Fibroblast of lung (primary cell): ENCODE data around the gene AHR. TPM values are rescaled to one million over a fixed set of nuclear protein-coding genes. Genes with fewer than 3 reads are reported as not detected.

ENCODE experiments used
- DNase-seq, 2 donors: peaks; one replicate each; pipeline versions ENCODE4 v3.0.0 to v3.0.0-alpha.2; 2010; ENCODE audit warnings: low read depth in 2 of 2
- H2AFZ ChIP-seq: 2 replicates; pipeline ENCODE4 v1.5.1; 2012; ENCODE audit warnings: low read length, control low read depth, inconsistent platforms
- H3K27ac ChIP-seq: 2 replicates; pipeline ENCODE4 v1.5.1; 2011; ENCODE audit warnings: low read length, control low read depth; ENCODE audit not compliant: insufficient read depth
- H3K27me3 ChIP-seq: 2 replicates; pipeline ENCODE4 v1.5.1; 2011; ENCODE audit warnings: mild to moderate bottlenecking, low read length; ENCODE audit not compliant: control insufficient read depth, insufficient read depth
- H3K36me3 ChIP-seq: 2 replicates; pipeline ENCODE4 v1.5.1; 2011; ENCODE audit warnings: low read length; ENCODE audit not compliant: control insufficient read depth, insufficient read depth
- H3K4me1 ChIP-seq: 2 replicates; pipeline ENCODE4 v1.5.1; 2011; ENCODE audit warnings: low read length; ENCODE audit not compliant: control insufficient read depth, insufficient read depth; ENCODE audit errors: extremely low read depth
- H3K4me2 ChIP-seq: 2 replicates; pipeline ENCODE4 v1.5.1; 2011; ENCODE audit warnings: low read length, control low read depth; ENCODE audit not compliant: insufficient read depth; ENCODE audit errors: extremely low read depth
- H3K4me3 ChIP-seq, 4 experiments: fragments of 200-600 bp in 1 of 4; sonication (generic) in 1 of 4; replicated peaks in 1 of 4; 2 replicates each; pipeline ENCODE4 v1.5.1; 2011 to 2016; ENCODE audit warnings: low read length in 4 of 4, low read depth in 3 of 4, mild to moderate bottlenecking in 3 of 4, control low read depth in 2 of 4, inconsistent platforms in 1 of 4, mixed read lengths in 1 of 4; ENCODE audit not compliant: insufficient read depth in 1 of 4; ENCODE audit errors: control extremely low read depth in 1 of 4
- H3K79me2 ChIP-seq: 2 replicates; pipeline ENCODE4 v1.5.1; 2012; ENCODE audit warnings: mild to moderate bottlenecking, low read length, inconsistent platforms; ENCODE audit not compliant: control insufficient read depth, insufficient read depth
- H3K9ac ChIP-seq: 2 replicates; pipeline ENCODE4 v1.5.1; 2011; ENCODE audit warnings: mild to moderate bottlenecking, low read length, control low read depth; ENCODE audit not compliant: insufficient read depth
- H3K9me3 ChIP-seq: 2 replicates; pipeline ENCODE4 v1.5.1; 2012; ENCODE audit warnings: low read depth, low read length; ENCODE audit not compliant: control insufficient read depth, insufficient read depth
- H4K20me1 ChIP-seq: 2 replicates; pipeline ENCODE4 v1.5.1; 2011; ENCODE audit warnings: low read length; ENCODE audit not compliant: control insufficient read depth, insufficient read depth; ENCODE audit errors: extremely low read depth
- CTCF ChIP-seq, 2 donors: IDR thresholded peaks in 1 of 2; conservative IDR thresholded peaks in 1 of 2; 1 replicate in 1 of 2; 2 replicates in 1 of 2; pipeline ENCODE4 v1.5.1; 2011 to 2012; ENCODE audit warnings: low read length in 2 of 2, control low read depth in 1 of 2, inconsistent platforms in 1 of 2, low read depth in 1 of 2, mild to moderate bottlenecking in 1 of 2
- EZH2 ChIP-seq: IDR thresholded peaks from 2 replicates; pipeline ENCODE4 v1.5.1; 2012; ENCODE audit warnings: low read length, control low read depth, mild to moderate bottlenecking; ENCODE audit errors: missing control alignments
- polyA plus RNA-seq, 2 donors: library from polyadenylated mRNA; depleted of rRNA in 1 of 2; stranded (reverse) in 1 of 2; unstranded in 1 of 2; fragments of >200 nt; gene quantifications; 2 replicates each; pipeline ENCODE4 v1.2.1, GENCODE V29; 2011 to 2012; ENCODE audit warnings: missing spikeins in 1 of 2
- total RNA-seq: library from RNA; depleted of rRNA; stranded (reverse); fragments of >200 nt; gene quantifications from 2 replicates; pipeline ENCODE4 v1.2.1, GENCODE V29; 2014

The AHR gene
- total and polyA plus RNA-seq, 2 donors (not counting 1 experiment from before 2014, with no cell fraction given) = 15.4 to 84.4 TPM

- TF ChIP-seq CTCF (conservative IDR thresholded peaks at IDR 0.05 in 1 of 2, IDR thresholded peaks at IDR 0.05 in 1 of 2; ENCODE audit: low read depth in 1 of 2, low read length in 2 of 2) = peak in 1 of 2 donors; percentile 23
- no peak for TF ChIP-seq EZH2
- peak overlapping the region; percentile 37 for H3K27ac ChIP-seq
- no peaks in the 10 kb centered on the region for H4K20me1 ChIP-seq
- H3K4me2 ChIP-seq = peak overlapping the region; percentile 77
- no peaks in the 10 kb centered on the region for H3K36me3 ChIP-seq
- H3K79me2 ChIP-seq = peaks cover 91% of the 10 kb centered on the region
- H3K4me3 ChIP-seq = peak overlapping the region in 3 of 4 experiments; percentile 25 to 94 (median 89)
- peaks cover 14% of the 10 kb centered on the region for H3K4me1 ChIP-seq
- no peak overlapping the region for H2AFZ ChIP-seq
- H3K9me3 ChIP-seq = no peaks in the 10 kb centered on the region
- peak; percentile 30 to 65 for DNase-seq
- H3K9ac ChIP-seq = no peak overlapping the region
- H3K27me3 ChIP-seq = no peaks in the 10 kb centered on the region
These were observed 4.2 kb downstream of the AHR start for GRCh38 chr7:17302575-17303142.

- TF ChIP-seq EZH2 (no peak), CTCF (conservative IDR thresholded peaks at IDR 0.05 in 1 of 2, IDR thresholded peaks at IDR 0.05 in 1 of 2; ENCODE audit: low read depth in 1 of 2, low read length in 2 of 2) (no peak)
- Histone ChIP-seq H3K4me1 (peaks cover 14% of the 10 kb centered on the region), H3K4me3 (peak overlapping the region in 3 of 4 experiments; percentile 22 to 44 (median 28)), H3K4me2 (peak overlapping the region; percentile 88), H4K20me1 (no peaks in the 10 kb centered on the region), H3K27ac (peak overlapping the region; percentile 26), H3K79me2 (peaks cover 98% of the 10 kb centered on the region), H3K36me3 (no peaks in the 10 kb centered on the region), H3K9me3 (no peaks in the 10 kb centered on the region), H3K27me3 (no peaks in the 10 kb centered on the region), H2AFZ (no peak overlapping the region), H3K9ac (no peak overlapping the region)
- peak; percentile 86 to 87 for DNase-seq
These were observed 6.5 kb downstream of the AHR start for GRCh38 chr7:17304926-17305325.

GRCh38 chr7:17305387-17306171, 7.1 kb downstream of the AHR start:
- TF ChIP-seq EZH2 (no peak), CTCF (conservative IDR thresholded peaks at IDR 0.05 in 1 of 2, IDR thresholded peaks at IDR 0.05 in 1 of 2; ENCODE audit: low read depth in 1 of 2, low read length in 2 of 2) (no peak)

More at GRCh38 chr7:17305387-17306171, 7.1 kb downstream of the AHR start:
- H3K79me2 ChIP-seq = peaks cover 92% of the 10 kb centered on the region
- H4K20me1 ChIP-seq = no peaks in the 10 kb centered on the region
- no peak overlapping the region for H3K9ac ChIP-seq
- H3K9me3 ChIP-seq = no peaks in the 10 kb centered on the region
- H3K4me1 ChIP-seq = peaks cover 14% of the 10 kb centered on the region
- H2AFZ ChIP-seq = no peak overlapping the region
- H3K4me2 ChIP-seq = peak overlapping the region; percentile 88
- H3K27ac ChIP-seq = no peak overlapping the region
- H3K27me3 ChIP-seq = no peaks in the 10 kb centered on the region
- DNase-seq = no peak
- no peaks in the 10 kb centered on the region for H3K36me3 ChIP-seq
- H3K4me3 ChIP-seq = peak overlapping the region in 2 of 4 experiments; percentile 16 to 44
